ENCODE data around the gene CNIH2.

Gene CNIH2

DNA sequence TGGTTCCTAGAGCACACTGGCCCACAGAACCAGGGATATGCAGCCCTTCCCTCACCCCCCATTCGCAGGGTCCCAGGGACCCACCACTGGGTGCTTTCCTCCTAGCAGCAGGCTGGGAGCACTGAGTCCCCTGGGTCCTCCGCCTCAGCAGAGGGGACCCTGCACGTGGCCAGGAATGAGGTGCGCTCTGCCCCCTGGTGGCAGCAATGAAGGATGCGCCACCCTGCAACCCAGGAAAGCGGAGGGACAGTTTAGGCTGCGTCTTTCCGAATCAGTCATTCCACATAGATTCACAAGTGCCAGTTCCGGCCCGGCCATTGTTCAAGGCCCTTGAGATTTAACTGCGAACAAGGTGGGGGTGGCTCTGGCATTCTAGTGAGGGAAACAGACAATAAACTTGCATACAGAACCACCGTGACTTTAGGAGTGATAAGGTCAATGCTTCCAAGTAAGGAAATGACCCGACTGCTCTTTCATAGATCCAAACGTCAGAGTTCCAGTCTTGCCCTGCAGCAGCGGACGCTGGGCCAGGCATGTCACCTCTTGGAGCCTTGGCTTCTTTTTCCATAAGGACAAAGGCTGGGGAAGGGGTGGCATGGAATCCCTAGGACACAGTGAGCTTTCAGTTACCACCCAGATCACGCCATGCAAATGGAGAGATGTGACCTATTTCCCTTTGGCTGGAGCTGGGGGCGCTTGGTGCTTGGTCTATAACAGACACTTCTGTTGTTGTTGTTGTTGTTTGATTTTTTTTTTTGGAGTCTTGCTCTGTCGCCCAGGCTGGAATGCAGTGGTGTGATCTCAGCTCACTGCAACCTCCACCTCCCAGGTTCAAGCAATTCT, 50.5 kb downstream of the CNIH2 start:
- no peak overlapping the region for H3K4me3 ChIP-seq (ENCODE audit: low read length)
- no peak for DNase-seq (ENCODE audit: low read depth)
- TF ChIP-seq, protein P1, sequence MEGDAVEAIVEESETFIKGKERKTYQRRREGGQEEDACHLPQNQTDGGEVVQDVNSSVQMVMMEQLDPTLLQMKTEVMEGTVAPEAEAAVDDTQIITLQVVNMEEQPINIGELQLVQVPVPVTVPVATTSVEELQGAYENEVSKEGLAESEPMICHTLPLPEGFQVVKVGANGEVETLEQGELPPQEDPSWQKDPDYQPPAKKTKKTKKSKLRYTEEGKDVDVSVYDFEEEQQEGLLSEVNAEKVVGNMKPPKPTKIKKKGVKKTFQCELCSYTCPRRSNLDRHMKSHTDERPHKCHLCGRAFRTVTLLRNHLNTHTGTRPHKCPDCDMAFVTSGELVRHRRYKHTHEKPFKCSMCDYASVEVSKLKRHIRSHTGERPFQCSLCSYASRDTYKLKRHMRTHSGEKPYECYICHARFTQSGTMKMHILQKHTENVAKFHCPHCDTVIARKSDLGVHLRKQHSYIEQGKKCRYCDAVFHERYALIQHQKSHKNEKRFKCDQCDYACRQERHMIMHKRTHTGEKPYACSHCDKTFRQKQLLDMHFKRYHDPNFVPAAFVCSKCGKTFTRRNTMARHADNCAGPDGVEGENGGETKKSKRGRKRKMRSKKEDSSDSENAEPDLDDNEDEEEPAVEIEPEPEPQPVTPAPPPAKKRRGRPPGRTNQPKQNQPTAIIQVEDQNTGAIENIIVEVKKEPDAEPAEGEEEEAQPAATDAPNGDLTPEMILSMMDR (conservative IDR thresholded peaks at IDR 0.05; ENCODE audit: low read depth, low read length) = peak; percentile 90

DNA sequence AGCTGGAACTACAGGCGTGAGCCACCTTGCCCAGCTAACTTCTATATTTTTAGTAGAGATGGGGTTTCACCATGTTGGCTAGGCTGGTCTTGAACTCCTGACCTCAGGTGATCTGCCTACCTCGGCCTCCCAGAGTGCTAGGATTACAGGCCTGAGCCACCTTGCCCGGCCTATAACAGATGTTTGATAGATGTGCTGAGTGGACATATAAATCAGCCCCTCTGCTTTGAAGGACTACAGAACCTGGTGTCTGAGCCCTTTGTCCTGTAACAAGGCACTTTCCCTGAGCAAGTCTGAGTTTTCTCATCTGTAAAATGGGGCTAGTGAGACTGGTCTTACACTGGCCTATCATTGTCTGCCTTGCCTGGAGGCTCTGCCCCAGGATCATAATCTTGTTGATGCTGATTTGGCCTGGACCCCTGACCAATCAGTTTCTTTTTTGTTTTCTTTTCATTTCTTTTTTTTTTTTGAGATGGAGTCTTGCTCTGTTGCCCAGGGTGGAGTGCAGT, 51.2 kb downstream of the CNIH2 start:
- H3K4me3 ChIP-seq (ENCODE audit: low read length) = no peak overlapping the region
- DNase-seq (ENCODE audit: low read depth) = no peak
- TF ChIP-seq, protein P1 (conservative IDR thresholded peaks at IDR 0.05; ENCODE audit: low read depth, low read length) = no peak

DNA sequence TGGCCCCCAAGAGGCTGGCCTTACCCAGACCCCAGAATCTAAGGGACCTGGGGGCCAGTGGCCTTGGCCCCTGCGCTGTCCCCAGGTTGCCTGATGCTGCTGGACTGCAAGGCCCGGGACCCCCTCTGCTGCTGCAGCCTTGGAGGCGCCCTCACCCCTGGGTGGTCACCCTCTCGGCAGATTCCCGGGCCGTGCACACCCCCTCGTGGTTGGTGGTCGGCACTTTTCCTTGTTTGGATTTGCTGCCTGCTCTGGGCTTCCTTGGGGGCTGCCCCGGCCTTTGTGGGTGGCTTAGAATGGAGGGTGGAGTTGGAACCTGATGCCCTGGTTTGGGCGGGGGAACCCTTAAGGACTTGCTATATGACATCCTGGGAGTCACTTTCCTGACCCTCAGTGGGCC, 53.0 kb downstream of the CNIH2 start:
- no peak overlapping the region for H3K4me3 ChIP-seq (ENCODE audit: low read length)
- no peak for DNase-seq (ENCODE audit: low read depth)
- TF ChIP-seq, protein P1 (conservative IDR thresholded peaks at IDR 0.05; ENCODE audit: low read depth, low read length) = no peak

DNA sequence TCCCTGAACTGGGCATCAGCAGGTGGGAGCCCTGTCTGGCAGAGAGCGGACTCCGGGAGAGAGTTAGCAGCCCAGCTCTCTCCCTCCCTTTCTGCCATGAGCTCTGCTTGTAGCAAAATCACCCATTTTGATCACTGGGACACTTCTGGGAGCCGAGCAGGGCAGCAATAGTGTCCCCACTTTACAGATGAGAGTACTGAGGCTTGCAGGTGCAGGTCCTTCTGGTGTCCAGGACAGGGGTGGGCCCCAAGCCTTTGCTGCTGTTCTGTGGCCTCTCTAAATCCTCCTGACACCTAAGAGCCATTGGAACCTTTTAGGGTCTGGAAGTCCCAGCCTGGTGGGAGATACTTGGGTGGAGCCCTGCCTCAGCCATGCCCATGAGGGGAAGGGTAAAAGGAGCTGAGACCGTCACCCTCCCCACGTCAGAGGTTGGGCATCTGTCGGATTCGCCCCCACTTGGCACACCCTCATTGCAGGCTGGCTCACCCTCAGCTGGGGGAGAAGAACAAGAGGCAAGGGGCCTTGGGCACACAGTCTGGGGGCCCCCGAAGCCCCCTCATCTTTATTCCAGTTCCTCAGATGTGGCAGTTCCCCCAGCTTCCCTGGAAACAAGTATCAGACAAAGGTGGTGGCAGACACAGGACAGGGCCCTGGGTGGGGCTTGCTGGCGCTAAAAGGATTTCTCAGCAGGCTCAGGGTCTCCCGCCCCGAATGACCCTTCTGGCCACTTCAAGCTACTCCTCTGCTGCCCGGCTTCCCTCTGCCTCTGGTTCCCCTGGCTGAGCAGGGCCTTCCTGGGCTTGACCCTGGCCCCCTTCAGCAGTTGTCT, 53.8 kb downstream of the CNIH2 start:
- no peak for DNase-seq (ENCODE audit: low read depth)
- TF ChIP-seq, protein P1 (conservative IDR thresholded peaks at IDR 0.05; ENCODE audit: low read depth, low read length) = no peak
- no peak overlapping the region for H3K4me3 ChIP-seq (ENCODE audit: low read length)

DNA sequence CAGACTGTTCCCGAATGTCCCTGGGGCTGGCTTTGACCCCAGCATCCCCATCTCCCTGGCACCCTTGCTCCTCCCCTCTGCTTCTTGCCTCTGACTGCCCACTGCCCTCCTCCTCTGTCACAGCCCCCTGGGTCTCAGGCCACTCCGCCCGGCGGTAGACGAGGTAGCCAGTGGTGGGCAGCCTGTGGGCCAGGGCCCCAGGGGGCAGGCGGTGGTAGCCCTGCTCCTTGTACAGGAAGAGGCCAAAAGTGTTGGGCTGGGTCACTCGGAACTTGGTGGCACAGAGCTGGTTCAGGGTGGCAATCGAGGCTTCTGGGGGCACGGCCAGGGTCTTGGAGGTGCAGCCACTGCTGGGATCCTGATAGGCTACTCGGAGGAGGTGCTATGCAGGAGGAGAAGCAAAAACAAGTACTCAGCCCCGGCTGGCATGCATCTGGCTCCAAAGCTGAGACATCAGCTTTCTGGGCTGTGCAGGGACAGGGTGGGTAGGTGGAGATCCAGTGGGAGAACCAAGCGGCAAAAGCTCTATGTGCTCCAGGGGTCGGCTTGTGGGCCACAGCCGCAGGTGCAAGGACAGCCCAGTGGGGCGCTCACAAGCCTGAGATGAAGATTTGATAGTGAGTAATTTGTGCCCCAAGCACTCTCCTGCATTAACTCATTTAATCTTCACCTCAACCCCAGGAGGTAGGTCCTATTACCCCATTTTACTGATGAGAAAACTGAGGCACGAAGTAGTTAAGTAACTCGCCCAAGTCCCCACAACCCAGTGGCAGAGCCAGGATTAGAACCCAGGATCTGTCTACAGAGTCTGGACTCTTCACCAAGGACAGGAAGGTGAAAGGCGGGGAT, 54.6 kb downstream of the CNIH2 start:
- no peak for DNase-seq (ENCODE audit: low read depth)
- TF ChIP-seq, protein P1 (conservative IDR thresholded peaks at IDR 0.05; ENCODE audit: low read depth, low read length) = no peak
- no peak overlapping the region for H3K4me3 ChIP-seq (ENCODE audit: low read length)

DNA sequence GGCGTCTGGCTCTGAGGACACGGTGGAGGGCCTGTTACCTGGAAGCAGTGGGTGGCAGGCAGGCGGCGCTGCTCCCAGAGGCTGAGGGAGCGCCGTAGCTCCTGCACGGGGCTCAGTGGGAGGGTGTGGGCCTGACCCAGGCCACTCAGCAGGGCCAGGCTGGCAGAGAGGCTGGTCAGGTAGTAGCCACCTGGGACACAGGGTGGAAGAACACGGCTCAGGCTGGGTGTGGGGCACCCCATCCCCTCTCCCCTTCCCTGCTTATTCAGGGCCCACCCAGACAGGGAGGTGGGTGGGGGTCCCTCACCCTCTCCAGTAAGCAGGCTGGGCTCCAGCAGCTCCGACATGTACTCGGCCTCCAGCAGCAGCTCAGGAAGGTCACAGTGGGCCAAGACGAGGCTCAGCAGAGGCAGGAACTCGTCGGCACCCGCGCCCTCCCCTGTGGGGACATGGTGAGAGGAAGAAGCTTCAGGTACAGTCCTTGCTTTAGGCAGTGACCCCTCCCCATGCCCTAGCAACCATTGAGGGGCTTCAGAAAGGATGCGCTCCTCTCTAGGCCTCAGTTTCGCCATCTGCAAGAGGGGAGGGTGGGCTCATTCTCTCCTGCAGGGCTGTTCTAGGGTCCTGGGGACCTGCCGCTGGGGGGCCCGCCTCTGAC, 55.4 kb downstream of the CNIH2 start:
- DNase-seq (ENCODE audit: low read depth) = no peak
- TF ChIP-seq, protein P1 (conservative IDR thresholded peaks at IDR 0.05; ENCODE audit: low read depth, low read length) = no peak
- H3K4me3 ChIP-seq (ENCODE audit: low read length) = no peak overlapping the region
